DMS 273 treated with DMSO at 0.1 percent for 48 hours (cell line): ENCODE data around the gene CYP19A1.
"Not testable (repeated sequence)": the region's sequence is repeated elsewhere in the genome, so short reads cannot be mapped to it uniquely, and the experiment has no call there.

Experiments used
- DNase-seq: peaks from one replicate; lab custom pipeline; 2025; lab: John Stamatoyannopoulos, UW

CYP19A1 gene

DNA sequence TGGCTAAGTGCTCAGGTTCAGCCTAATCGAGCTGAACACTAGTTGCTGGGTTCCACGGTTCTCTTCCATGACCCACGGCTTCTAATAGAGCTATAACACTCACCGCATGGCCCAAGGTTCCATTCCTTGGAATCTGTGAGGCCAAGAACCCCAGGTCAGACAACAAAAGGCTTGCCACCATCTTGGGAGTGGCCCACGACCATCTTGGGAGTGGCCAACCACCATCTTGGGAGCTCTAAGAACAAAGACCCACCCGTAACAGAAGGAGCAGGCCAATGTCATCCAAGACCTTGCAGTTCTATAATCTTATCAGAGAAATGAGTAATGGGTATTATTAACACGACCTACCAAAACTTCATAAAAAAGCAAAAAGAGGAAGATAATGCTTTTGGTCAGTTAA lies 77.3 kb downstream of the CYP19A1 start:
- DNase-seq: not testable (repeated sequence)

DNA sequence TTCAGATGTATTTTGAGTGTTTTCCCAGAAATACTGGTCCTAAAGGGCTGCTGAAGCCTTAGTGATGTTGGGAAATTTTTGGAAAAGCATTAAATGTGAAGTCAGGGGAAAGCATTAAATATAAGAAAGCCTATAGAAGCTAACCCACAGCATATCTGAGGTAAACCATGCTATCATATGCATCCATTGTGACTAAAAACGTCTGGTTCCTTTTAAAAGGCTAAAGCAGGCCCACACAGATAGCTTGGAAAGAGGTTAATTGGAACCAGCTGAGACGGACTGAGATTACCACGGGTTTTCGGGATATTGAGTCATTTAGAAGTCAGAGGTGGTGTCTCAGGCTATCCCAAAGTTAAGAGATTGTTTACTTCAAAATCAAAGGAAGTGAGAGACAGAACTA lies 78.2 kb downstream of the CYP19A1 start:
- no peak for DNase-seq

DNA sequence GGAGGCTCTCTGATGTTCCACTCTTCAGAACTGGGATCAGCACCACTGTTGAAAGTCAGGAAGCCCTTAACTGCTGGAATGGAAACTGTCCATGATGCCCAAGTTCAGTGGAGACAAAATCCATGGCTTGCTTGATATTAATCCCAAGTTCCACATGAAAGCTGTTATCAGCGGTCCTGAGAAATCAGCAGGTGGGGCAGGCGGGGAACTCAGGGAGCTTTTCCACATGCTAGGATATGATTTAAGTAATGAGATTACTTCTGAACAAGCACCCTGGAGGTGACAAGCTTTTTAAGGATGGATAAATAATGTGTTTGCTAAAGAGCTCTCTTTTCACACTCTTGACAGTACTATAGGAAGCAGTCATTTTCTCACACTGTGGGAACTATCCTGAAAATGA lies 82.9 kb downstream of the CYP19A1 start:
- DNase-seq: no peak

DNA sequence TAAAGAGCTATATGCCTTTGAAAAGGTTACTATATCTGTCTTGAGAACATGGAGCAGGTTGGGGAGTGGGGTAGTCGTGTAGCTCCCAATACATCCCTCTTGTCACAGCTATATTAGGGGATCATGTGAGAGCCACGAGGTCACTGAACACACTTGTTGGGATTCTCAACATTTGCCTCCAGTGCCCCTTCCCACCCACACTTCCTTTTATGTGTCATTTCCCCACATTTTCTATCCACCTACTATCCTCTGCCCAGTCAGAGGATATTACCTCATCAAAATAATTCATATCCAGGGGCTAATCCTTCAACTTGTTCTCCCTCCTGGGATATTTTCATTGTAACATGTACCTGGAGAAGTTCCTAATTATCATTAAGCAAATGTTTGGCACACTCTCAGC lies 85.0 kb downstream of the CYP19A1 start:
- no peak for DNase-seq

DNA sequence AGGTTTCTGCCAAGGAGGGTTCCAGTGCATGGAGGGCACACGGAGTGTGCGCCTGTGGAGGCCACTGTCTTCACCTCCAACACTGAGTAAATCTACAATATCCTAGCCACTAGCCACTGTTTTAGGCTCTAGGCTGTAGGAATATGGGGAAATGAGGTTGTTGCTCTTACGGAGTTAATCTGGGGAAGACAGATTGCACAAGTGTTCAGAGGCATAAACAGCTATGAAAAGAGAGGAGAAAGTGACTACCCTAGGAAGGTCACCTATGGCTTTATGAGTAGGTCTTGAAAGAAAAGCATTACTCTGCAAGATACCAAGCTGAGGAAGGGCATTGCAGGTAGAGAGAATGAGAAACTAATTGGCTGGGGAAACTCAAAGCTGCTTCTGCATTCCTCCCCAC lies 85.7 kb downstream of the CYP19A1 start:
- DNase-seq: no peak

DNA sequence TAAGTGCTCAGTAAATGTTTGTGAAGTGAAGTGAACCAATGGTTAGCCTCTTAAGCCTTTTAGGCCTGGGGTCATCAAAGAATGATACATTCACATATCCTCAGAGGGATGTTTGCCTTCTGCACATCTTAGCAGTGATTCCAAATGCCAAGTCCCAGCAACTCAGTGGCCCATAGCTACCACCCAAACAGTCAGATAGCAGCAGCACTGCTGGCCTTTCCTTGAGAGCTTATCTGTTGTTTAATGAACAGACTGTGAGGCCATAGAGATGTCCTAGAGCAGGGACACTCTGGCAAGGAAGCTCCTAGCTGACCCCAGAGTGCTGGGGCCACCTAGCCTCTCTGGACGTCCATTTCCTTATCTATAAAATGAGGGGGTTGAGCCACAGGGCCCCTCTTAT lies 86.8 kb downstream of the CYP19A1 start:
- no peak for DNase-seq

DNA sequence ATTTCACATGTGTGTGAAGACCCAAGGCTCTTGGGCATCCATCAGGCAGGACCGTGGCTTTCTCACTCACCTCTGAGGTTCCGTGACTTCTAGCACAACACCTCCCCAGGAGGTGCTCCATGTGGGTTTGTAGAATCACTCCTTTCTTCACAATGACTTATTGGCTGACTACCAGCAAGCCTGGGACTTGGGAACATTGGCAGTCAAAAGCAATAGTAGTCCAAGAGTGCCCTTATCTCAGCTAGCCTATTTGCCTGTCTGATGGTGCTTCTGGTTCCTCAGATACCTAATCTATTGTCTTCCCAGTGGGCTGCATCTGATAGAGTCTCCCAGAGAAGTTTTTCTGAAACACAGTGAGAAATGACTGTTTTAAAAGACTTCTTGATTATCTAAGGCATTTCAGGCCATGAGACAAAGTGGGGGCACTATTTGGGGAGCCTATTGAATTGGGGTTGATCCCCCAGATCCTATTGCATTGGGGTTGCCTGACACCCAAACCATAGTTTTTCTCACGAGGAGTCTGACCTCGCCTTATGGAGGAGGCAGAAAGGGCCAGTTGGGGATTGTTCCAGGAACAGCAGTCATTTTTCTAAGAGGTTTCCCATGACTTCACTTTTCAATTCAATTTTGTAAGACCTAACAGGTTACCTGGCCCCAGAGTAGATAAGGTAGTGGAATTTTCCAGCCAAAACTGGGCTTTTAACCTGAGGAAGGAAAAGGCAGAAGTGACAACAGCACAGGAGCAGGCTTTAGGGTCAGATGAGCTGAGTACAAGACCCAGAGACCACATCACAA lies 88.0 kb downstream of the CYP19A1 start:
- no peak for DNase-seq

DNA sequence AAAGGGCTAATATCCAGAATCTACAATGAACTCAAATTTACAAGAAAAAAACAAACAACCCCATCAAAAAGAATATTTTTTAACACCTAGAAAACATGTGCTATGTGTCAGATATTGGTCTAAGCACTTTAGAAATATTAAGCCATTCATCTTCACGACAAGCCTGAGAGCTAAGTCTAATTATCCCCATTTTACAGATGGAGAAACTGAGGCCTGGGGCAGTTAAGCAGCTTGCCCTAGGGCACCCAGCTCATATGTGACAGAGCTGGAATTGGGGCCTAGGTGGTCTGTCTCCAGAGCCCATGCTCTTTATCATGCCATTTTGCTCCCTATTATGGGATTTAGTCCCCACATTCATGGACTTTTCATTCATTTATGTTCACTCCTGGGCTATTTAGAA lies 92.8 kb downstream of the CYP19A1 start:
- no peak for DNase-seq

DNA sequence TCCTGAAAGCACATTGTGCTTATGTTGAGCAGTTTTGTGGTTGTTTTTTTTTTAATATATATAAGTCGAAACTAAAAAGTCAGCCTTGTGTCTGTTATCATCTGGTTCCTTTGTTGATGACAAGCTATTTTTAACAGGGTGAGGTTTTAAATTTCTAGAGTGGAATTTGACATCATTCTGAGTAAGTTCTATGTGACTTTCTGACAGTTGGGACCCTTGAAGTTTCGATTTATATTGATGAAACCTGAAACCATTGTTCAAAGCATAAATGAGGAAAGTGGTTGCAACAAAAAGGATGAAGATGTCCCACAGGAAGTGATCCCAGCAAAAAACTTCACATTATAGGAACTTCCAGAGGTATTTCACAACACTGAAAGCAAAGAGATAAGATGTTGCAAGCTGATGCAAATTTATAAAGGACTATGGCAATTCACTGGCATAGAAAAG lies 94.0 kb downstream of the CYP19A1 start:
- DNase-seq: no peak

DNA sequence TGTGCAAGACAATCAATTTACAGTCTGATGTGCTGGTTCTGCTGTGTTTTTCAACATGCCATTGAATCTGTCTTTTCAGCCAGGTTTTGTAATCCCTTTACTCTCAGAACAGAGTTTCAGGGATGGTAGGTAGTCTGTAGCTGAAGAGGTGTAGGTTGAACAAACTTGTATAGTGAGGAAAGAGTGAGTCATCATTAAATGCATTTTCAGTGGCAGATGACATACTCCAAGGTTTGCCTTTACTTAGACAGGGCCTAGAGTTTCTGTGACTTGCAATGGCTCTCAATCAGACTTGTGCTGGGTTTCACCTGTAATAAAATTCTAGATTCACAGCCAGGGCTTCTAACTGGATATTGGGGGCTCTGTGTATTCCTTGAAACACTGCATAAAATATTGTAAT lies 94.6 kb downstream of the CYP19A1 start:
- DNase-seq: no peak

DNA sequence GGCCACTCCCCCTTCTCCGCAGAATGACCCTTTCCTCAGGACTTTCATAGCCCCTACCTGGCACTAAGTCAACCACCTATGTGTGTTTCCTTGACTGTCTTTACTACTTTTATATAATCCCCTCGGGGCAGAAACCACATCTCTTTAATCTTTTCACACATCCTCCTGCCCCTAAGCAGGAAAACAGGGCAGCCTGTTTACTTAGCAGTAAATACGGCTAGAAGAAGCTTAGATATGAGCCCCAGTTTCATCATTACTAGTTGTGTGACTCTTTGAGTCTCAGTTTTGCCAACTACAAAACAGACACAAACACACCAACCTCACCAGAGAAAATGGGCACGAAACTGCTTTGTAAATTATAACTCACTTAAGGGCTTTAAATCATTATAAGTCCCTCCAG lies 98.3 kb downstream of the CYP19A1 start:
- no peak for DNase-seq

DNA sequence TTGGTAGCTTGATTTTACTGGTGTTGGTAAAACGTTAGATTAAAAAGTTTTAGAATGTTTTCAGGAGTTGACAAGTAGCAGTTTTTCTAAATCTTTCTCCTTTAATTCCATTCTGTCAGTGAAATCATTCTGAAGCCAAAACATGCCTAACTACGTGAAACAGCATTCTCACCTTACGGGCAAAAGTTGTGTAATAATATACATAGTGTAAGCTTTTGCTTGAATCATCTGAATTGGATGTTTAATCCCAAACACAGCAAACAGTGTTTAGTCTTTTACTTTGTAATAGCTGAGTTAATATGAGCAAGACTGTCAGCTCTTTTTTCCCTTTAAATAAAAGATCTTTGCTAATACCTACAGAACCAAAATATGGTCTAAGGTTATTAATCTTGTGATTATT lies 100.6 kb downstream of the CYP19A1 start:
- DNase-seq: no peak

DNA sequence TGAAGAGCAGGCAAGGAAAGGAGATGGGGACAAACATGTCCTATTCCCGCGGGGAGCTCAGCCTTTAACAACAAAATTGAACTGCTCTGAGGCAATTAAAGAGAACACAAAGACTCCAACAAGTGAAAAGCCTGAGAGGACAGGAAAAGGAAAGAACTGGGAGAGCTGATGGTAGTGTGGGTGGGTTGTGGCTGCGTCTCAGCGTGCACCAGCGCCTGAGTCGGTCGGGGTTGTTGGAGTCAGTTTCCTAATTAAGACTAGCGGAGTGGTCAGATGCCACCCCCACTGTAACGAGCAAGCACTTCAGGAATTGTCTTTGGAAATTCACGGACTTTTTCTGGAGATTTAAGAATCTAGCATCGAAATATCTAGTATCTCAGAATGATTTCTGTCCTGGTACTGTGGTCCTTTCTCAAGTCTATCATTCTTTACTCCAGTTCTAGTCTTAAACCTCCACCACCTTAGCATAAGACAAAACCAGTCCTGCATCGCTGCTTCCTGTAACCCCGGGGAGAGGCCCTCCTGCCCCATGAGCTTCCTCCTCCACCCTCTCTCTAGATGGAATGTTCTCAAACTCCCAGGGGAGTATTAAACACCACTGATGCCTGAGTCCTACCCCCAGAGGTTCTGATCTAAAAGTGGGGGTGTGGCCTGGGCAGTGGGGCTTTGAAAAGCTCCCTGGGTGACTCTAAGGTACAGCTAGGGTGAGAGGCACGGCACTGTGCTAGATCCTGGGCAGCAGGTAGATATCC lies 104.0 kb downstream of the CYP19A1 start:
- no peak for DNase-seq

DNA sequence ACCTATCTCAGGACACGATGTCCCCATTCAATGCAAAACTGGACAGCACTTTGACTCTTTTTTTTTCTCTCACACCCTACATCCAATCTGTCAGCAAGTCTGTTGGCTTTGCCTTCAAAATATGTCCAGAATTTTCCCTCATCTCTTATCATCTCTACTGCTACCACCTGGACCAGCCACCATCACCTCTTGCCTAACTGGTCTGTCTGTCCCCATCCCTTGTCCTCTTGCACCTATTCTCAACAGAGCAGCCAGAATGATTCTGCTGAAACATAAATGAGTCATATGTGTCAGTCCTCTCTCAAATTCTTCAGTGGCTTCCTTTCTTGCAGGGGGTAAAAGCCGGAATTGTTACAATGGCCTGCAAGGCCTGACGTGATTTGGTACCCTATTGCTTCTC lies 105.8 kb downstream of the CYP19A1 start:
- DNase-seq: no peak

DNA sequence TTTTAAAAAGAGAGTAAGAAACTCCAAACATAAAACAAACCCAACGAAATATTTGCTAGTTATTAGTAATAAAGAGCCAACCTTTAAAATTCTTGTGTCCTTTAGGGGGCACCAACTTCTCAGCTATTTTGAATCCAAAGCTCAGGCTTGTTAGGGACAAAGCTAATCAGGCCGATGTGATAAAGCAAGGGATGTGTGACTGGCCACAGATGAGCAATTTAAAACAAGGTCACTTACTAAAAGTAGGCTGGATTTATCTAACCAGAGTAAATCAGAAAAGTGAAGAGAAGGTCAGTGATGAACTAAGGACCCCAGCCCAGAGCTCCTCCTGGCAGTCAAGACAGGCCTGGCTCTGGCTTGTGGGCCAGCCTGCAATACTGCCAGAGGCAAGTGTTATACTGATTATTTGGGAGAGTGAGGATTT lies 108.5 kb downstream of the CYP19A1 start:
- DNase-seq: no peak

DNA sequence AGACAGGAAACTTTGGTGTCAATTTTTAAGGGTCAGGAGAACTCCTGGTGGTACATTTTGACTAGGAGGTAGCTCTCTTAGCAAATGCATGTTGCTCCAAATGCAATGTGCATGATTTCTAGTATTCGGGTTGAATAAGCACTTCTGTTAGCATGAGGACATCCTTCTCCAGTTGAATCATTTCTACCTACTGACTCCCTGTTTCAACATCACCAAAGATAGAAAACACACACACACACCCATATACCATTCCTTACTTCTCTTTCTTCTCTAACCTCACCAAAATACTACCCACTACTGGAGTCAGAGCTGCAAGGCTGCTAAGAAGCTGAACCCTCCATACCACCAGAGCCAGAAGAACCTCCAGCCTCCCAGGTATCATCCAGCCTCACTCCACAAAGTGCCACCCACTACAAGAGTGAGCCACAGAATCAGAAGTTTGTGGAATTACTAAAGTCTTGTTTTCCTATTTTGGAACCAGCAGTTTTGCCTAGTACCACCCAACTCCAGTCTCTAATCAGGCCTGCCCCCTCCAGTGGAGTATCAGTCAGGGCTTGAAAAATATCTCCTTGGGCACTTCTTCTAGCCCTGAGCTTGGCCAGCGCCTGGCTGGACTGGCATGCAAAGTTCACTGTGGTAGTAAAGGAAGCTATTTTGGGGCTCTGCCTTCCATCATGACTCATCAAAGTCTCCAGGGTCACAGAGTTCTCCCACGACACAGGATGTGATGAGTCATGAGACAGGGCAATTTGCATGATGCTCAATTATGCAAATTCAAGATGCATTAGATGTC lies 110.3 kb downstream of the CYP19A1 start:
- DNase-seq: no peak

DNA sequence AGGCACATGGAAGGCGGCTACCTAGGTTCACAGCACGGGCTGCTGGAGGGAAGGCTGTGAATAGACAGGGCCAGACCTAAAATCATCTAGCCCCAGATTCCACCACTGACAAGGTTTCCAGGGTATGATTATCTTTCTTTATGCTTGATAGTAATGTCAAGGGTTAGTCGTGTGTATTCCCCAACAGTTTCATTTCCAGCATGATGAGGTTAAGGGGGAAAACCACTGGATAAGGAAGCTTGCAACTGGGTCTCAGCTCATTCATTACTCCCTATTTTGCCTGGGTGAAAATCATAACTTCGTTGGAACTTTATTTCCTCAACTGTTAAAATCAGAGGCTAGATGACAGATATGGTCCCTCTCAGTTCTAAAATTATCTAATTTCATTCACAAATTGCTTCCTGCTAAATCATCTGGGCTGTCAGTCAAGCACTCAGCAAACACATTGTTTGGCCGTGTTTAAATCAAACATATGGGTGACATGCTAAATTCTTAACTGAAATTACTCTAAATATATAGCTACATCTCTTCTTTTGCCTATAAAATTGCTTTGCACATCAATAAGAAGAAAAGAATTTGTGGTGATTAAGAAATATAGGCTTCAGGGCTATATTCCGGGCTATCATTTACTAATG lies 111.7 kb downstream of the CYP19A1 start:
- no peak for DNase-seq

DNA sequence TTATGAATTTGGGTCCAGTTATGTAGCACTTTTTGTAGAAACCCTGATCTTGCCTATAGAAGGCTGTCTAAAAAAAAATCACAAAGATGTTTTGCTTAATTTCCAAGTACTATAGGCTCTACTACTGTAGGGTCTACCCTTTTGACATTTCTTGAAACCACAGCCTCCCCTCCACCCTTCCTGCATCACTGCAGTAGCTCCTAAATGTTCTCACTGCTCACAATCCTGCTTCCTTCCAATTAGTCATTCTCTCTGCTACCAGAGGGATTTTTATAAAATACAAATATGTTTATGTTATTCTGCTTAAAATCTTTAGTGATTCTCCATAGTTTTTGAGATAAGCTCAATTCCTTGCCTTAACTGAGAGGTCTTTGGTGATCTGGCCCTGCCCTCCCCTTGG lies 114.0 kb downstream of the CYP19A1 start:
- DNase-seq: no peak

DNA sequence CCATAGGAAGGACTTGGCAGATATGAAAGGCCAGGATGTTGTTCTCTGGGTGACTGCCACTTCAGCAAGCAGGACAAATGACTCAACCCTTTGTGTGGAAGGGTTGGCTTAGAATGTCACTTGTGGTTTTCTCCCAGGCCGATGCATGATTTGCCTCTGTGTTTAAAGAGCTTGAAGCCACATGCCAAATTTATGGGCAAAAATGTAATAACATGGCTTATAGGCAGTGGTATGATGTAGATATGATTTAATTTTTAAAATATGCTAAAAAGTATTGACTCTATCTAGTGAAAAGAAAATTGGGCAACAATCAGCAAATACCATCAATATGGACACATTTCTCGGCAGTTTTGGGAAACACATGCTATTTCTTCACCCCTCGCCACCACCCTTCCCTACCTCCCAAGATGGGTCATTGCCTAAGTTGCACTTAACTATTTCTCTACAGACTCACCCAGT lies 114.6 kb downstream of the CYP19A1 start:
- DNase-seq: no peak

DNA sequence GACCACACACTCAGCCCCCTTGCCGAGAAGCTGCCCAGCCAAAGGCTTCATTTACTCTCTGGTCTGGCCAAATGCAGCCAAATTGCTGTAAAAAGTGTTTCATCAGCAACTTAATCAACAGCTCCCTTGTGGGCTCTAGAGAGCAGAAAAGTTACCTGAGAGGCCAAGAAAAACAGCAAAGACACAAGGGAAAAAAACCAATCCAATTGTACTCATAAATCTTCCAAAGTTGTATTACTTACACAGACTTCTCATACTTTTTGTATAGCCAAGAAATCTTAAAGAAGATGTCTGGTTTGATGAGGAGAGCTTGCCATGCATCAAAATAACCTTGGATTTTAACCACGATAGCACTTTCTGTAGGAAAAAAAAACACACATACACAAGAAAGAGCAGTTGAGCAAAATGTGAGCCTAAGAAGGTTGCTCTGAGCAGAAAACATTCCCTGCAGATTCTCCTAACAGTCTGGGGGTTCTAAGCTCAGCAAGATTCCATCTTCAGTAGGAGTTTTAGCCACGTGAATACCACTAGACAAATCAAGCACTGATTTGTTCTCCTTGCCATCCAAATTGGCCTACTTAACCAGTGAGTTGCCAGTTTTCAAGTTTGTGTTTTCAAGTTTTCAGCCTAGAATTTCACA lies 120.0 kb downstream of the CYP19A1 start:
- no peak for DNase-seq

DNA sequence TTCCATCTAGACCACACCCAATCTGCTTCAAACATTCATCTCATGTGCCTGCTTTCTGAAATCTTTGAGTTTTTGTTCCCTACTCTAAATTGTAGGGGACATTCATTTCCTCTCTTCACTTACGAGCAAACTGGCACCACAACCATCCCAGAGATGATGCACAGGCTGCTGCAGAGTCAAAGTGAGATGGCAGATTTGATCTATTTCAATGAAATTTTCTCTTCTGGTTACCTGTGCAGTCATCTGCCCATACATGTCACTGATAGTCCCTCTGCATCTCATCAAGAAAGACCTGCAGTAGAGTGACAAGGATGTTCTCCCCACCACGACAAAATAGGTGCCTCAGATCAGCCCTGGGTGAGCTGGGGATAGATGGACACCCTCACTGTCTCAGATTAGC lies 125.5 kb downstream of the CYP19A1 start:
- no peak for DNase-seq

DNA sequence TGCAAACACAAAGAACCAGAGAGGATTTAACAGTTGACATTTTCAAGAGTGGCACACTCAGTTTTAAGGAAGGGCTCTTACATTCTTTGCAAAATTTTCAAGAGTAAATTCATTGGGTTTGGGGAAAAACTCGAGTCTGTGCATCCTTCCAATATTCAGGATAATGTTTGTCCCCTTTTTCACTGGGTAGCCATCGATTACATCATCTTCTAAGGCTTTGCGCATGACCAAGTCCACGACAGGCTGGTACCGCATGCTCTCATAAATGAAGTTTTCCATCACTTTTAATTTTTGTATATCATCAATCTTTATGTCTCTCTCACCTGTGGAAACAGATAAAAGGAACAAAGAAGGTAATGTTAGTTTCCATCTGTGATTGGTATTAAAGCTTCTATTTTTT lies 126.2 kb downstream of the CYP19A1 start:
- no peak for DNase-seq
